GM06990 (cell line): ENCODE measurements around the gene FPR1.

Experiments used
- DNase-seq: peaks from one replicate; pipeline ENCODE4 v3.0.0-alpha.2; 2011; ENCODE audit not compliant: insufficient read length; ENCODE audit errors: extremely low read depth
- H3K27me3 ChIP-seq: replicated peaks from 2 replicates; pipeline ENCODE4 v1.6.0; 2011; ENCODE audit warnings: low read length; ENCODE audit not compliant: control insufficient read depth, insufficient read depth
- H3K36me3 ChIP-seq: 2 replicates; pipeline ENCODE4 v1.5.1; 2011; ENCODE audit warnings: low read length; ENCODE audit not compliant: control insufficient read depth, insufficient read depth
- H3K4me3 ChIP-seq: replicated peaks from 2 replicates; pipeline ENCODE4 v1.5.1; 2011; ENCODE audit warnings: low read depth, mild to moderate bottlenecking, control low read depth, low read length
- TF ChIP-seq, protein P1 (sequence below): IDR thresholded peaks from 2 replicates; pipeline ENCODE4 v1.5.1; 2011; ENCODE audit warnings: low read length, control low read depth, mild to moderate bottlenecking, inconsistent platforms; ENCODE audit not compliant: insufficient read depth, poor library complexity, severe bottlenecking

The FPR1 gene

GRCh38 chr19:51789061-51789795 lies 37.5 kb upstream of the FPR1 start:
- H3K4me3 ChIP-seq, result no peak overlapping the region
- H3K36me3 ChIP-seq, result no peaks in the 10 kb centered on the region
- TF ChIP-seq, protein P1, sequence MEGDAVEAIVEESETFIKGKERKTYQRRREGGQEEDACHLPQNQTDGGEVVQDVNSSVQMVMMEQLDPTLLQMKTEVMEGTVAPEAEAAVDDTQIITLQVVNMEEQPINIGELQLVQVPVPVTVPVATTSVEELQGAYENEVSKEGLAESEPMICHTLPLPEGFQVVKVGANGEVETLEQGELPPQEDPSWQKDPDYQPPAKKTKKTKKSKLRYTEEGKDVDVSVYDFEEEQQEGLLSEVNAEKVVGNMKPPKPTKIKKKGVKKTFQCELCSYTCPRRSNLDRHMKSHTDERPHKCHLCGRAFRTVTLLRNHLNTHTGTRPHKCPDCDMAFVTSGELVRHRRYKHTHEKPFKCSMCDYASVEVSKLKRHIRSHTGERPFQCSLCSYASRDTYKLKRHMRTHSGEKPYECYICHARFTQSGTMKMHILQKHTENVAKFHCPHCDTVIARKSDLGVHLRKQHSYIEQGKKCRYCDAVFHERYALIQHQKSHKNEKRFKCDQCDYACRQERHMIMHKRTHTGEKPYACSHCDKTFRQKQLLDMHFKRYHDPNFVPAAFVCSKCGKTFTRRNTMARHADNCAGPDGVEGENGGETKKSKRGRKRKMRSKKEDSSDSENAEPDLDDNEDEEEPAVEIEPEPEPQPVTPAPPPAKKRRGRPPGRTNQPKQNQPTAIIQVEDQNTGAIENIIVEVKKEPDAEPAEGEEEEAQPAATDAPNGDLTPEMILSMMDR, result no peak
- no peak for DNase-seq
- no peaks in the 10 kb centered on the region for H3K27me3 ChIP-seq

DNA sequence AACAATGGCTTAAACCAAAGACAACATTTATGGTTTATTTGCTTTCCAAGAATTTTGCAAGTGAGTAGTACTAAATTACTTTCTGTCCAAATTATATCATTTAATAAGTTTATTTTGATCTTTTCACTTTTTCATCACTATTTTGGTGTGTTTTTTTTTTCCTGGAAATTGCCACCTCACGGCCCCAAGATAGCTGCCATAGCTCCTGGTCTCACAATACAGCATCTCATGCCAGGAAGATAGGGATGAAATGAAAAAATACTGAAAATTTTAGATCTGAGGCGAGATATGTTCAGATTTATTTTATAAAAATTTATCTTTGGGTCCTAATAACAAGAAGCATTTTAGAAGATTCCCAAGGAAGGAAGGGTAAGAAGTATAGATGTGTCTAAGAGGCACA lies 36.4 kb upstream of the FPR1 start:
- no peak for DNase-seq
- TF ChIP-seq, protein P1, result no peak
- Histone ChIP-seq H3K36me3 (no peaks in the 10 kb centered on the region), H3K4me3 (no peak overlapping the region), H3K27me3 (no peaks in the 10 kb centered on the region)

- DNase-seq, result no peak
- no peak overlapping the region for H3K4me3 ChIP-seq
- H3K36me3 ChIP-seq, result no peaks in the 10 kb centered on the region
- H3K27me3 ChIP-seq, result no peaks in the 10 kb centered on the region
- TF ChIP-seq, protein P1, result no peak
Observed at GRCh38 chr19:51786646-51787494, 35.2 kb upstream of the FPR1 start.

DNA sequence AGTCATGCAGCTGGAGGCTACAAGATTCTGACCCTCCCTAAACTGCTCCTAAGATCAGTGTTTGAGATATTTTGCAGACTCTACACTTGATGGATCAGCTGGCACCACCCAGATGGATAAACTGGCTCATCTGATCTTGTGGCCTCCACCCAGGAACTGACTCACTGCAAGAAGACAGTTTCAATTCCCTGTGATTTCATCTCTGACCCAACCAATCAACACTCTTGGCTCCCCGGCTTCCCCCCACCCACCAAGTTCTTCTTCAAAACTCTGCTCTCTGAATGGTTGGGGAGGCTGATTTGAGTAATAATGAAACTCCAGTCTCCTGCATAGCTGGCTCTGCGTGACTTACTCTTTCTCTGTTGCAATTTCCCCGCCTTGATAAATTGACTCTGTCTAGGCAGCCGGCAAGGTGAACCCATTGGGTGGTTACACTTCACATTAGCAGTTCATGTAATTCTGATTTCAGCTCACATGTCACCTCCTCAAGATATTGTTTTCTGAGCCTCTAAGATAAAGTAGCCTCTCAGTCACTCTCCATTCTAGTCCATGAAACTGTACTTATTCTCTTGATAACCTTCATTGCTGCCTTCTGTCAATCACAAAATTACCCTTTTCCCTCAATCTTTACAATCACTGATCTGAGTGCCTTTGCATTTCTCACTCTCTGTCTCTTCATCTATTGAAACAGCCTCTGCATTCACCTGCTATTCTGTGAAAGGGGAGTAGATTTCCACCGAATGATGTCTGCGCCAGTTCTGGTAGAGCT lies 33.4 kb upstream of the FPR1 start:
- TF ChIP-seq, protein P1, result no peak
- Histone ChIP-seq H3K36me3 (no peaks in the 10 kb centered on the region), H3K27me3 (no peaks in the 10 kb centered on the region), H3K4me3 (no peak overlapping the region)
- DNase-seq, result peak; percentile 25

DNA sequence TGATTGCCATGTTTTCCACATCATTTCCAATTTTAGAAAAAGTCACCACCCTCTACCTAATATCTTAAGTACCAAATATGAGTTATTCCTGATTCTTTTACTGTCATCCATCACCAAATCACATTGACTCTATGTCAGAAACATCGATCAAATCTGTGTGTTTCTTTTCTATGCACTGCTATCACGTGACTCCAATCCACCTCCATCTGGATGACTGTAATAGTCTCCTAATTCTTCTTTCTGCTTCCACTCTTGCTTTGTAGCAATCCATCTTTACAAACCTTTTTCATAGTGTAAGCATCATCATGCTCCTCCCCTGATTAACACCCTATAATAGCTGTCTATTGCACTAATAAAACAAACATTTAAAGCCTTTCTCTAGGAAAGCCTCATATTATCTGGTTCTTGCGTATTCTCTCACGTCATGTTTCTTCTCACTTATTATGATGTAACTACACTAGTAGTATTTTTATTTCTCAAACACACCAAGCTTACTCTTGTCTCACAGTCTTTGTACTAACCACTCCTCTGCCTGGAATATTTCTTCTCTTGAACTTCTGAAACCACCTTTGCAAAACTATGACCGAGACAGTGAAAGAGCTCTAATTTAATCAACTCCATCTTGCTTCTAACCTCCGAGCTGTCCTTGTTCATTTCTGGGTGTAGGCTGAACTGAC lies 32.6 kb upstream of the FPR1 start:
- TF ChIP-seq, protein P1, result no peak
- no peak for DNase-seq
- no peaks in the 10 kb centered on the region for H3K27me3 ChIP-seq
- no peaks in the 10 kb centered on the region for H3K36me3 ChIP-seq
- no peak overlapping the region for H3K4me3 ChIP-seq
